Keratinocyte (primary cell): Measurements from ENCODE around the gene NTNG1. TPM values are rescaled to one million over a fixed set of nuclear protein-coding genes. Genes with fewer than 3 reads are reported as not detected.

Source experiments
- DNase-seq: peaks from one replicate; pipeline ENCODE4 v3.0.0-alpha.2; 2011; ENCODE audit warnings: low read depth, missing footprints, low spot score
- FAIRE-seq: peaks from 2 replicates; lab custom pipeline; 2011; peaks lifted over from hg19 to GRCh38; lab: Jason Lieb, UNC
- H2AFZ ChIP-seq: 2 replicates; pipeline ENCODE4 v1.6.0; 2012; ENCODE audit warnings: low read length, control low read depth, inconsistent platforms; ENCODE audit not compliant: control insufficient read depth
- H3K27ac ChIP-seq: 2 replicates; pipeline ENCODE4 v1.5.1; 2011; ENCODE audit warnings: low read length; ENCODE audit not compliant: control insufficient read depth, insufficient read depth
- H3K27me3 ChIP-seq: 3 replicates; pipeline ENCODE4 v1.6.0; 2011; ENCODE audit warnings: low read length; ENCODE audit not compliant: control insufficient read depth, insufficient read depth; ENCODE audit errors: extremely low read depth
- H3K36me3 ChIP-seq, 2 experiments: 2 replicates in 1 of 2; 3 replicates in 1 of 2; pipeline ENCODE4 v1.5.1; 2011; ENCODE audit warnings: low read length in 2 of 2, mild to moderate bottlenecking in 1 of 2; ENCODE audit not compliant: control insufficient read depth in 2 of 2, insufficient read depth in 2 of 2; ENCODE audit errors: extremely low read depth in 1 of 2
- H3K4me1 ChIP-seq: 3 replicates; pipeline ENCODE4 v1.5.1; 2011; ENCODE audit warnings: low read length; ENCODE audit not compliant: control insufficient read depth, insufficient read depth; ENCODE audit errors: extremely low read depth
- H3K4me2 ChIP-seq: 3 replicates; pipeline ENCODE4 v1.6.0; 2011; ENCODE audit warnings: low read depth, low read length; ENCODE audit not compliant: control insufficient read depth, insufficient read depth; ENCODE audit errors: extremely low read depth
- H3K4me3 ChIP-seq, 3 experiments: fragments of 200-600 bp in 1 of 3; sonication (generic) in 1 of 3; 2 replicates in 2 of 3; 3 replicates in 1 of 3; pipeline ENCODE4 v1.5.1; 2011 to 2016; ENCODE audit warnings: low read length in 3 of 3, mild to moderate bottlenecking in 3 of 3, control low read depth in 2 of 3, inconsistent platforms in 1 of 3, low read depth in 1 of 3, mixed read lengths in 1 of 3, mixed run types in 1 of 3, moderate library complexity in 1 of 3; ENCODE audit not compliant: control insufficient read depth in 2 of 3, insufficient read depth in 2 of 3; ENCODE audit errors: extremely low read depth in 1 of 3
- H3K79me2 ChIP-seq: 2 replicates; pipeline ENCODE4 v1.6.0; 2012; ENCODE audit warnings: low read length; ENCODE audit not compliant: control insufficient read depth, insufficient read depth
- H3K9ac ChIP-seq: 3 replicates; pipeline ENCODE4 v1.6.0; 2011; ENCODE audit warnings: low read length; ENCODE audit not compliant: control insufficient read depth, insufficient read depth; ENCODE audit errors: extremely low read depth
- H3K9me1 ChIP-seq: 3 replicates; pipeline ENCODE4 v1.6.0; 2011; ENCODE audit warnings: low read length; ENCODE audit not compliant: control insufficient read depth, insufficient read depth; ENCODE audit errors: extremely low read depth
- H3K9me3 ChIP-seq: 2 replicates; pipeline ENCODE4 v1.5.1; 2012; ENCODE audit warnings: low read depth, low read length; ENCODE audit not compliant: control insufficient read depth
- H4K20me1 ChIP-seq: 3 replicates; pipeline ENCODE4 v1.6.0; 2011; ENCODE audit warnings: low read length; ENCODE audit not compliant: control insufficient read depth, insufficient read depth; ENCODE audit errors: extremely low read depth
- CTCF ChIP-seq, 3 experiments: IDR thresholded peaks in 1 of 3; conservative IDR thresholded peaks in 1 of 3; optimal IDR thresholded peaks in 1 of 3; 2 replicates in 2 of 3; 3 replicates in 1 of 3; pipeline versions ENCODE3 to v1.5.1; 2011; ENCODE audit warnings: low read length in 3 of 3, mild to moderate bottlenecking in 3 of 3, moderate library complexity in 2 of 3, control low read depth in 1 of 3, inconsistent platforms in 1 of 3; ENCODE audit not compliant: insufficient read depth in 2 of 3; ENCODE audit errors: extremely low read depth in 1 of 3
- EZH2 ChIP-seq: IDR thresholded peaks from one replicate; pipeline ENCODE4 v1.6.1; 2012; ENCODE audit warnings: inconsistent platforms, mild to moderate bottlenecking, low read length, moderate library complexity
- dilution Hi-C: fragments of 300-500 bp; cut with MboI; formaldehyde crosslinking; loops from one replicate; pipeline ENCODE4 v1.7.0; 2020; ENCODE audit warnings: low sequenced_read_pairs; ENCODE audit not compliant: extremely low pct_ligation_motif_present
- polyA plus RNA-seq, 5 experiments: library from polyadenylated mRNA; depleted of rRNA in 3 of 5; stranded (reverse) in 3 of 5; stranded (forward) in 1 of 5; unstranded in 1 of 5; fragments of >200 nt; gene quantifications; 1 replicate in 1 of 5; 2 replicates in 3 of 5; 3 replicates in 1 of 5; pipeline versions ENCODE4 v1.2.1 to v1.2.3, GENCODE V29; 2011 to 2012; ENCODE audit warnings: missing spikeins in 2 of 5, low read depth in 1 of 5, low replicate concordance in 1 of 5

NTNG1 gene
- polyA plus RNA-seq, 1 donor (not counting 4 experiments of a cell fraction or from before 2014, with no cell fraction given): 8.1 TPM

GRCh38 chr1:107251839-107252238, 111.0 kb downstream of the NTNG1 start:
- H3K79me2 ChIP-seq: no peaks in the 10 kb centered on the region
- H4K20me1 ChIP-seq: no peaks in the 10 kb centered on the region
- peaks cover 3% of the 10 kb centered on the region for H3K4me1 ChIP-seq
- FAIRE-seq (no peak), DNase-seq (no peak)
- dilution Hi-C loops: no loop called here
- no peaks in the 10 kb centered on the region for H3K36me3 ChIP-seq
- H3K4me2 ChIP-seq: no peak overlapping the region
- no peaks in the 10 kb centered on the region for H3K27me3 ChIP-seq
- no peak overlapping the region for H2AFZ ChIP-seq
- no peak overlapping the region for H3K9ac ChIP-seq
- TF ChIP-seq EZH2 (no peak), CTCF (optimal IDR thresholded peaks at IDR 0.05 in 1 of 3, IDR thresholded peaks at IDR 0.05 in 1 of 3, conservative IDR thresholded peaks at IDR 0.05 in 1 of 3; ENCODE audit: extremely low read depth in 1 of 3, insufficient read depth in 2 of 3, low read length in 3 of 3) (no peak)
- H3K9me3 ChIP-seq: no peaks in the 10 kb centered on the region
- H3K4me3 ChIP-seq: no peak overlapping the region
- no peak overlapping the region for H3K27ac ChIP-seq
- H3K9me1 ChIP-seq: no peaks in the 10 kb centered on the region

- Histone ChIP-seq H3K27ac (no peak overlapping the region), H3K4me3 (no peak overlapping the region), H3K36me3 (no peaks in the 10 kb centered on the region), H3K9me1 (no peaks in the 10 kb centered on the region), H3K27me3 (no peaks in the 10 kb centered on the region), H3K9ac (no peak overlapping the region), H2AFZ (no peak overlapping the region), H4K20me1 (no peaks in the 10 kb centered on the region), H3K4me1 (peaks cover 3% of the 10 kb centered on the region), H3K4me2 (no peak overlapping the region), H3K9me3 (no peaks in the 10 kb centered on the region), H3K79me2 (no peaks in the 10 kb centered on the region)
- dilution Hi-C loops: no loop called here
- TF ChIP-seq CTCF (optimal IDR thresholded peaks at IDR 0.05 in 1 of 3, IDR thresholded peaks at IDR 0.05 in 1 of 3, conservative IDR thresholded peaks at IDR 0.05 in 1 of 3; ENCODE audit: extremely low read depth in 1 of 3, insufficient read depth in 2 of 3, low read length in 3 of 3) (no peak), EZH2 (no peak)
- no peak for FAIRE-seq
- DNase-seq: no peak
Observed at GRCh38 chr1:107252271-107252670, 111.4 kb downstream of the NTNG1 start.
